Uterus (tissue), 4 donors: ENCODE measurements around the gene PLD1. TPM values are rescaled to one million over a fixed set of nuclear protein-coding genes. Genes with fewer than 3 reads are reported as not detected.
"Not testable (repeated sequence)": the region's sequence is repeated elsewhere in the genome, so short reads cannot be mapped to it uniquely, and the experiment has no call there.

Source experiments
- DNase-seq, 2 donors: peaks; one replicate each; pipeline ENCODE4 v3.0.0-alpha.2; 2019 to 2020
- H3K27ac ChIP-seq, 2 donors: fragments of 200-600 bp; sonication (generic); 1 replicate in 1 of 2; 2 replicates in 1 of 2; pipeline ENCODE4 v1.5.1; 2016 to 2018
- H3K27me3 ChIP-seq, 2 donors: fragments of 200-600 bp; sonication (generic); one replicate each; pipeline ENCODE4 v1.5.1; 2018 to 2019; ENCODE audit warnings: control low read depth in 1 of 2
- H3K36me3 ChIP-seq, 2 donors: fragments of 200-600 bp; sonication (generic); one replicate each; pipeline ENCODE4 v1.5.1; 2019; ENCODE audit warnings: control low read depth in 1 of 2
- H3K4me1 ChIP-seq, 2 donors: fragments of 200-600 bp; sonication (generic); one replicate each; pipeline ENCODE4 v1.5.1; 2018 to 2019; ENCODE audit warnings: control low read depth in 1 of 2
- H3K4me3 ChIP-seq, 2 donors: fragments of 200-600 bp; sonication (generic); 1 replicate in 1 of 2; 2 replicates in 1 of 2; pipeline ENCODE4 v1.5.1; 2018 to 2019; ENCODE audit warnings: mild to moderate bottlenecking in 1 of 2
- H3K9me3 ChIP-seq, 2 donors: fragments of 200-600 bp; sonication (generic); one replicate each; pipeline ENCODE4 v1.5.1; 2019; ENCODE audit warnings: control low read depth in 1 of 2
- POLR2A ChIP-seq, 2 donors: fragments of 450-650 bp; IDR thresholded peaks; one replicate each; pipeline ENCODE4 v1.6.1; 2016; ENCODE audit warnings: antibody characterized with exemption in 2 of 2, mild to moderate bottlenecking in 1 of 2, moderate library complexity in 1 of 2
- intact Hi-C: fragments of 100-400 bp; cut with DNase I; formaldehyde crosslinking; loops from one replicate; pipeline ENCODE4 v1.15.1; 2023; ENCODE audit warnings: low total_unique reads
- total RNA-seq, 4 donors: library from RNA; depleted of rRNA in 3 of 4; stranded (reverse); fragments of >200 nt in 3 of 4; gene quantifications; one replicate each; pipeline versions ENCODE4 v1.1.0 to v1.2.4, GENCODE V29; 2014 to 2023
- TF ChIP-seq, protein P1 (sequence below), 4 experiments: fragments of 200-600 bp in 2 of 4; fragments of 450-650 bp in 2 of 4; sonication (generic) in 2 of 4; IDR thresholded peaks; one replicate each; pipeline ENCODE4 v1.5.1; 2016 to 2019; ENCODE audit warnings: antibody characterized with exemption in 4 of 4, mild to moderate bottlenecking in 2 of 4, moderate library complexity in 1 of 4
- donor health status: DM: yes; HTN: yes; CAD: no.

Gene PLD1, protein sequence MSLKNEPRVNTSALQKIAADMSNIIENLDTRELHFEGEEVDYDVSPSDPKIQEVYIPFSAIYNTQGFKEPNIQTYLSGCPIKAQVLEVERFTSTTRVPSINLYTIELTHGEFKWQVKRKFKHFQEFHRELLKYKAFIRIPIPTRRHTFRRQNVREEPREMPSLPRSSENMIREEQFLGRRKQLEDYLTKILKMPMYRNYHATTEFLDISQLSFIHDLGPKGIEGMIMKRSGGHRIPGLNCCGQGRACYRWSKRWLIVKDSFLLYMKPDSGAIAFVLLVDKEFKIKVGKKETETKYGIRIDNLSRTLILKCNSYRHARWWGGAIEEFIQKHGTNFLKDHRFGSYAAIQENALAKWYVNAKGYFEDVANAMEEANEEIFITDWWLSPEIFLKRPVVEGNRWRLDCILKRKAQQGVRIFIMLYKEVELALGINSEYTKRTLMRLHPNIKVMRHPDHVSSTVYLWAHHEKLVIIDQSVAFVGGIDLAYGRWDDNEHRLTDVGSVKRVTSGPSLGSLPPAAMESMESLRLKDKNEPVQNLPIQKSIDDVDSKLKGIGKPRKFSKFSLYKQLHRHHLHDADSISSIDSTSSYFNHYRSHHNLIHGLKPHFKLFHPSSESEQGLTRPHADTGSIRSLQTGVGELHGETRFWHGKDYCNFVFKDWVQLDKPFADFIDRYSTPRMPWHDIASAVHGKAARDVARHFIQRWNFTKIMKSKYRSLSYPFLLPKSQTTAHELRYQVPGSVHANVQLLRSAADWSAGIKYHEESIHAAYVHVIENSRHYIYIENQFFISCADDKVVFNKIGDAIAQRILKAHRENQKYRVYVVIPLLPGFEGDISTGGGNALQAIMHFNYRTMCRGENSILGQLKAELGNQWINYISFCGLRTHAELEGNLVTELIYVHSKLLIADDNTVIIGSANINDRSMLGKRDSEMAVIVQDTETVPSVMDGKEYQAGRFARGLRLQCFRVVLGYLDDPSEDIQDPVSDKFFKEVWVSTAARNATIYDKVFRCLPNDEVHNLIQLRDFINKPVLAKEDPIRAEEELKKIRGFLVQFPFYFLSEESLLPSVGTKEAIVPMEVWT
- 10 to 100 TPM; 15.6 to 94.8 (median 30.8) TPM for total RNA-seq

DNA sequence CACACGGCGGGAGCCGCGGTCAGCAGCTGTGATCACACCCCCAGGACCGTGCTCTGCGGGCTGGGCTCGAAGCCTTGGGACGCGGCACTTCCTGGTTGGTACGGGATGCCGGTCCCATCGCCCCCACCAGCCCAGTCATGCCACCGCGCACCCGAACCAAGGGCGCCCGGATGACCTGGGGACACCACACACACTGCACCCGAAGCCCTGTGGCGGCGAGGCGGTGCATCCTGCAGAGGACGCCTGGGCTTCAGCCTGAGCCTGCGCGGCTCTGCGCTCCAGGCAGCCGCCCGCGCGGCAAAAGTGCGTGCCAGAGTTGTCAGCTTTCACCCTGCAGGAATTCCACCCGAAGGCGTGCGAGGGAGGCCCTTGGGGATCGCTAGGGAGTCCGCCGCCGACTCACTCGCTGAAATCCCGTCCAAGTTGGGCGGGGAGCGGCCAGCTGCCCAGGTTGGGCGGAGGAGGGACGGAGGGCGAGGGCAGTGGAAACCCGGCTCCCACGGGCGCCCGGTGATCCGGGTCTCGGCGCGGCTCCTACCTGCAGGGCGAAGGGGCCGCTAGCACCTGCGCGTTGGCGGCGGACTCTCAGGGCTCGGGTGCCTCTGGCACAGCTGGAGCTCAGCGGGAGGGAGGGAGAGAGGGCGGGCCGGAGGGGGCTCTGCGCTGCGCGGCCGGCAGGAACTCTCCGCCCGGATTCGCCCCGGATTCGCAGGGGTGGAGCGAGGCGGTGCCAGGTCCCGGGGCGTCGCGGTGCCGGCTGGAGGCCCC, at the start of gene PLD1:
TSS of gene PLD1 (minus strand) at position 623 of the 768 bp plus-strand sequence. CDS start 72,432 bp downstream, outside the sequence.
- no peaks in the 10 kb centered on the region for H3K9me3 ChIP-seq
- H3K4me3 ChIP-seq, result peak within 1 kb of the TSS; percentile 52 to 61
- H3K27ac ChIP-seq, result peak within 1 kb of the TSS; percentile 90 to 93
- peak; percentile 25 to 65 for TF ChIP-seq POLR2A (IDR thresholded peaks at IDR 0.05)
- TF ChIP-seq, protein P1, sequence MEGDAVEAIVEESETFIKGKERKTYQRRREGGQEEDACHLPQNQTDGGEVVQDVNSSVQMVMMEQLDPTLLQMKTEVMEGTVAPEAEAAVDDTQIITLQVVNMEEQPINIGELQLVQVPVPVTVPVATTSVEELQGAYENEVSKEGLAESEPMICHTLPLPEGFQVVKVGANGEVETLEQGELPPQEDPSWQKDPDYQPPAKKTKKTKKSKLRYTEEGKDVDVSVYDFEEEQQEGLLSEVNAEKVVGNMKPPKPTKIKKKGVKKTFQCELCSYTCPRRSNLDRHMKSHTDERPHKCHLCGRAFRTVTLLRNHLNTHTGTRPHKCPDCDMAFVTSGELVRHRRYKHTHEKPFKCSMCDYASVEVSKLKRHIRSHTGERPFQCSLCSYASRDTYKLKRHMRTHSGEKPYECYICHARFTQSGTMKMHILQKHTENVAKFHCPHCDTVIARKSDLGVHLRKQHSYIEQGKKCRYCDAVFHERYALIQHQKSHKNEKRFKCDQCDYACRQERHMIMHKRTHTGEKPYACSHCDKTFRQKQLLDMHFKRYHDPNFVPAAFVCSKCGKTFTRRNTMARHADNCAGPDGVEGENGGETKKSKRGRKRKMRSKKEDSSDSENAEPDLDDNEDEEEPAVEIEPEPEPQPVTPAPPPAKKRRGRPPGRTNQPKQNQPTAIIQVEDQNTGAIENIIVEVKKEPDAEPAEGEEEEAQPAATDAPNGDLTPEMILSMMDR (IDR thresholded peaks at IDR 0.05), result peak in 1 of 4 experiments; percentile 18
- no peaks in the 10 kb centered on the region for H3K27me3 ChIP-seq
- intact Hi-C loops, result no loop called here
- H3K4me1 ChIP-seq, result no peaks in the 10 kb centered on the region
- peak; percentile 87 to 94 for DNase-seq
- no peaks in the 10 kb centered on the region for H3K36me3 ChIP-seq

DNA sequence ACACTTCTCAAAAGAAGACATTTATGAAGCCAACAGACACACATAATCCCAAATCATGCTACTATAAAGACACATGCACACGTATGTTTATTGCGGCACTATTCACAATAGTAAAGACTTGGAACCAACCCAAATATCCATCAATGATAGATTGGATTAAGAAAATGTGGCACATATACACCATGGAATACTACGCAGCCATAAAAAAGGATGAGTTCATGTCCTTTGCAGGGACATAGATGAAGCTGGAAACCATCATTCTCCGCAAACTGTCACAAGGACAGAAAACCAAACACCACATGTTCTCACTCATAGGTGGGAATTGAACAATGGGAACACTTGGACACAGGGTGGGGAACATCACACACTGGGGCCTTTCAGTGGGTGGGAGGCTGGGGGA, 48.5 kb upstream of the PLD1 start:
- intact Hi-C loops, DNase-seq: not testable (repeated sequence)

DNA sequence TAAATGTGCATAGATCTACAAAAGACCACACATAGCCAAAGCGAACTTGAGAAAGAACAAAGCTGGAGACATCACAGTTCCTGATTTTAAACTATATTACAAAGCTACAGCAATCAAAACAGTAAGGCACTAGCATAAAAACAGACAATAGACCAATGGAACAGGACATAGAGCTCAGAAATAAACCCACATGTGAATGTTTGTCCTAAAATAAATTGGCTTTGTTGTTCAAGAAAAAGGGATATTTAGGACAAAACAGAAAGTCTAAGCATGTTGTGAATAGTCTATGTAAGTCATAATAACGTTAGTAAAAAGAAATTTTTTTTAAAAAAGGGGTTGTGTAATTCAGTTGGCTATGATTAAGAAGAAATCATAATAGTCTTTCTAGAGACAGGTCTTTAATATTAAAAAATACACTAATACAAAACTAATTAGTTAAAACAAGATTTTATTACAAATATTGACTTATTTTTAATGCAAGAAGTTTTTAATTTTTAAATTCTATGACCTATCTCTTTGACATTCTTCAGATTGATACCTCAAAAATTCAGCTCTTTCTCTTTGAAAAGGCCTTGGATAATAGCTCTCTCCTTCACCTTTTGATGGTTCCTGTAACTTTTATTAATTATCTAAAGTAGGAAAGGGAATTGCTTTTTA, 44.5 kb upstream of the PLD1 start:
- Histone ChIP-seq H3K4me3 (no peak overlapping the region), H3K9me3 (no peaks in the 10 kb centered on the region), H3K36me3 (no peaks in the 10 kb centered on the region), H3K4me1 (no peaks in the 10 kb centered on the region), H3K27ac (no peak overlapping the region), H3K27me3 (no peaks in the 10 kb centered on the region)
- no peak for TF ChIP-seq POLR2A (IDR thresholded peaks at IDR 0.05)
- TF ChIP-seq, protein P1 (IDR thresholded peaks at IDR 0.05), result no peak
- intact Hi-C loops, result no loop called here
- DNase-seq, result no peak

More for the DNA sequence above, 48.5 kb upstream of the PLD1 start:
- H3K27me3 ChIP-seq, H3K36me3 ChIP-seq, H3K9me3 ChIP-seq, H3K4me3 ChIP-seq, H3K27ac ChIP-seq, H3K4me1 ChIP-seq: not testable (repeated sequence)

- H3K9me3 ChIP-seq, result no peaks in the 10 kb centered on the region
- no peak overlapping the region for H3K27ac ChIP-seq
- no peak for TF ChIP-seq POLR2A (IDR thresholded peaks at IDR 0.05)
- TF ChIP-seq, protein P1 (IDR thresholded peaks at IDR 0.05), result no peak
- intact Hi-C loops, result no loop called here
- no peak overlapping the region for H3K4me3 ChIP-seq
- no peaks in the 10 kb centered on the region for H3K4me1 ChIP-seq
- no peaks in the 10 kb centered on the region for H3K36me3 ChIP-seq
- DNase-seq, result no peak
- no peaks in the 10 kb centered on the region for H3K27me3 ChIP-seq
These were observed 41.4 kb upstream of the PLD1 start for GRCh38 chr3:171851660-171852058.
